ENCODE results near the gene AK8. TPM values are rescaled to one million over a fixed set of nuclear protein-coding genes. Genes with fewer than 3 reads are reported as not detected.

AK8 gene
- total RNA-seq, 1 donor from 2014 or later, result under 0.01 TPM

DNA sequence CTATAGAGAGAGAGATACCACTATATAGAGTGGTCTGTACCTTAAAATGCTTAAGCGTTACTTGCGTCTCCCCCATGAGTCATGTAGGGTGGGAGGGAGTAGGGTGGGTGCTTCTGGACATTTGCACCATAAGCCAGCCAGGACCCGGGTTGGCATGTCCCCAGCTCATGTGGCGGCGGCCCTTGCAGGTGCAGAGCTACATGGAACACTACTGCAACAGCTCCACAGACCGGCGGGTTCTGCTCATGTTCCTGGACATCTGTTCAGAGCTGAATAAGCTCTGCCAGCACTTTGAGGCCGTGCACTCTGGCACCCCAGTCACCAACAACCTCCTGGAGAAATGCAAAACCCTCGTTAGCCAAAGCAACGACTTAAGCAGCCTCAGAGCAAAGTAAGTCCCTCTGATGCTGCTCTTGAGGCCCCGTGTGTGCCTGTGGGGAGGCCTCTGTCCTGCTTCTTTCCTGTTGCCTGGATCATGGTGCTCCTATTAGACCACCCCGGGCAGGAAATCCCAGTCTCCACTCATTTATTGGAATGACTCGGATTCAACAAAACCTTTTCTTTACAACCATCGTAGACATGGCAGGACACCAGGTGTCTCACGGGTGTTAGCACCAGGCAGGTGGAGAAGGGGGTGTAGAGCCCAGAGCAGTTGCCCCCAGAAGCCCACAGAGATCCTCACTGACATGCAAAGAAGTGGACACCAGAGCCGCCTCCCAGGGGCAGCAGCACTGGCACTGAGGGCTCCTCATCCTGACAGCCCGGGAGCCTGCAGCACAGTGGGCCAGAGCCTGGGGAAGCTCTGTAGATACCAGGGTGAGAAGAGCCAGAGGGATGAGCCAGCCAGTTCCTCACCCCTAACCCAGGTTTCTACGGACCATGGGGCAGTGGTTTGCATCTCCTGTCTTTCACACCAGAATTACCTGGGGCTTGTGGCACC is 9.4 kb upstream of the AK8 start:
- no peak for DNase-seq (ENCODE audit: low read depth in 2 of 2)

DNA sequence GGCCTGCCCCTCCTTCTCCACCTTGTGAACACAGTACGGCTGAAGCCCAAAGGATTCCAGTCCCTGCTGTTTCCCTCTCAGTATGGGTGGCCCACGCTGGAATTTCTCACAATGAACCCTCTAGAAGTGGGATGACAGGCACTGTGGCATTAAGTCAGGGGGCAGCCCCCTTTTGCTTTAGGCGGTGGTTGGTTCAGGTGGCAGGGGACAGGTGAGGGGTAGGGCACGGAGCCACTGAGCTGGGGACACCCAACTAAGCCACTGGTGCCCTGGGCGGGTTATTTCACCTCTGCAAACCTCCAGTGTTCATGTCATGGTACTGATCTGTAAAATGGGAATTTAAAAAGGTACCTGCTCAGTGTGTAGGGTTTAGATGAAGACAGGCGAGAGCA is 8.2 kb upstream of the AK8 start:
- DNase-seq (ENCODE audit: low read depth in 2 of 2), result no peak

DNA sequence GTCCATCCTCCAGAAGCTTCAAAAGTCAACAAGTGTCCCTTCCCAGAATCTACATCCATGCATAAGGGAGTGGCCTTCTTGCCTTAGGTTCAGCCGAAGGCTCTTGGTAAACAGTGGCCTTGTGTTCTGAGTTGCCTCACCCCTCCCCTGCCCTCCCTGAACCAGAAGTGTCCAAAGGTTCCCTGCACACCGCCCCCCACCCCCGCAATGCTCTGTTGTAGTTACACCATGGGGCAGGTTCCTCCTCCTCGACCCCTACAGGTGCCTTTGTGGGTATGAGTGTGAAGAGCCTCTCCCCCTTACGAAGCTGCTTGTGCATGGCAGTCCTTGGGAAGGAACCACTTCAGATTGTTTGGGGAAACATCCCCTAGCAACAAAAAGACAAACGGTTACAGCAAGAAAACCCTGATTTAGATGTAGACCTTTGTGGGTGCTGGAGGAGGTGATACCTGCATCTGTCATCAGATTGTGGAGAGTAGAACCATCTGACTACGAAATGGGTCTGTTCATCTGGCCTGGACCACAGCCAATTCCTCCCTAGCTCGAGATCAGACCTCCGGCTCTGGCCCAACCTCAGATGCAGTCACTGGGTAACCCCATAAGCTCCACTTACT is 7.7 kb upstream of the AK8 start:
- no peak for DNase-seq (ENCODE audit: low read depth in 2 of 2)

DNA sequence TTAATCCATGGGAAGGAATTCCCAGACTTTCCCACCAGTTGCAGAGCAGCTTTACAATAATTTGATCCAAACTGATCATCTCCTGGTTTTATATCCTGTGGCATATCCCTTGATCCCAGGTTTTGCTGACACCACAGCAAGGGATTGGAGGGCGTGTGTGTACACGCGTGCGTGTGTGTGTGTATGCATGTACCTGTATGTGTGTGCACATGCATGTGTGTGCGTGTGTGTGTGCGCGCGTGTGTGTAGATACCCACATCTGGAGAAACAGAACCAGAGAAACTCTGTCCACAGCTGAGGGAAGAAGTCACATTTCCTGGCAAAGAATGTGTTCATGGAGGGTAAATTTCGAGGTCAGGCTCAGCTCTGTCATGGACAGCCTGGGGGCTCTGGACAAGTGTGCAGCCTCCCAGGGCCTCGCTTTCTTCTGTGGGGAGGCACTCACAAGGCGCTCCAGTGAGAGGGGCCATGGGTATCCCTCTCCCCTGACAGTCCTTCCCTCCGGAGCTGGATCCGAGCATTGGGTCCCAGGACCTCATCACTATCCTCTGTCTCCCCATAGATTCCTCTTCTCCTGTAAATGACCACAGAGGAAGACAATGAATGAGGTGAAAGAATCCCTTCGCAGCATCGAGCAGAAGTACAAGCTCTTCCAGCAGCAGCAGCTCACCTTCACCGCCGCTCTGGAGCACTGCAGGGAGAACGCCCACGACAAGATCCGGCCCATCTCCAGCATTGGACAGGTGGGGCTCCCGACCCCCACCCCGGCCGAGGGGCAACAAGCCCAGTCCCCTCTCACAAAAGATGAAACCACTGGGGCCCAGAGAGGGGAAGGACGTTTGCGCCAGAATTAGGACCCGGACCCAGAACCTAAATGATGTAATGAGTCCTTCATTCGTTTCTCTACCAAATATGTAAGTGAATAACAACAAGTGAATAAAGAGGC is 5.5 kb upstream of the AK8 start:
- DNase-seq (ENCODE audit: low read depth in 2 of 2), result no peak

DNA sequence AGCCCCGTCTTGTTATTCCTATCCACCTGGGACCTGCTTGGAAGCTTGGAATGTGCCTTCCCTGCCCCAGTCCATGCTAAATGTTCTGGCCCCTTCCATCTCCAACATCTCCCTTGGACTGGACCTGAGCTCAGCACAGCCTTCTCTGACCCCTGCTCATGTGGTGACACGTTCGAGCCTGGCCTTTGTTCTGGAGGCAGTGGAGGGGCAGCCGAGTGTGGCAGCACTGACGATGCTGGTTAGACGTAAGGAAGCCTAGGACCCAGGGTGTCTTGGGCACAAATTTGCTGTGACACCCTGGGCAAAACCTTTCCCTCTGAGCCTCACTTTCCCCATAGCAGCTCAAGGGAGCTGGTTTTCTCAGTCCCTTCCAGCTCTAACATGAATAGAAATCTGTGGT is 4.5 kb upstream of the AK8 start:
- no peak for DNase-seq (ENCODE audit: low read depth in 2 of 2)

DNA sequence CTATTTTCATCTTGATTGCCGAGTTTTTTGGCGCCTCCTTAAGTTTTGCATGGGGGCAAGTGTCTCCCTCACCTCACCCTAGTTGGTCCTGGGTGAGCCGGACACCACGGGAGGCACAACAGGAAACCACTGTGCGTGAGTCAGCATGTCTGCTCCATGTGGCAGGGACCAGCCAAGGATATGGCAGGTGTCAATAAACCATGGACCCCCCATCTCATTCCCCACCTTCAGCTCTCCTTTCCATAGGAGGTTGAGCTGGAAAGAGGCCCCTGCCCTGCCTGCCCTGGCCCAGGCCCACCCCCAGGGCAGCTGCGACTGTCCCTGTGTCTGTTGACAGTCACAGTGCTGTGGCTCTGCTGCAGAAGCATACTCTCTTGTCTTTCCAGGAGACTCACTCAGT is 3.7 kb upstream of the AK8 start:
- peak in 1 of 2 donors; percentile 20 for DNase-seq (ENCODE audit: low read depth in 2 of 2)

DNA sequence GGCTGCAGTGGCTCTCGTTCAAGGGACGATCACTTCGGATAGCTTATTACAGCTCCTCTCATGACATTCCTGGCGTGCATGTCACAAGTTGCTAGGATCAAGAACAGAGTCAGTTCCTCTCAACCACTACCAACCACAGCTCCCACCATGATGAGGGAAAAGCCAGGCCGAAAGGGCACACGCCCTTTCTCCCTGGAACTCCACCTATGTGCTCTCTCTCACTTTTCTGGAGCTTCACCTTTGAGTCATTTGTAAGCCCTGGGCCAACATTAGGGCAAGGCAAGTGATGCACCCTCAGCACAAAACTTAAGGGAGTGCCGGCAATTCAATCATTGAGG is 2.2 kb upstream of the AK8 start:
- DNase-seq (ENCODE audit: low read depth in 2 of 2), result no peak

DNA sequence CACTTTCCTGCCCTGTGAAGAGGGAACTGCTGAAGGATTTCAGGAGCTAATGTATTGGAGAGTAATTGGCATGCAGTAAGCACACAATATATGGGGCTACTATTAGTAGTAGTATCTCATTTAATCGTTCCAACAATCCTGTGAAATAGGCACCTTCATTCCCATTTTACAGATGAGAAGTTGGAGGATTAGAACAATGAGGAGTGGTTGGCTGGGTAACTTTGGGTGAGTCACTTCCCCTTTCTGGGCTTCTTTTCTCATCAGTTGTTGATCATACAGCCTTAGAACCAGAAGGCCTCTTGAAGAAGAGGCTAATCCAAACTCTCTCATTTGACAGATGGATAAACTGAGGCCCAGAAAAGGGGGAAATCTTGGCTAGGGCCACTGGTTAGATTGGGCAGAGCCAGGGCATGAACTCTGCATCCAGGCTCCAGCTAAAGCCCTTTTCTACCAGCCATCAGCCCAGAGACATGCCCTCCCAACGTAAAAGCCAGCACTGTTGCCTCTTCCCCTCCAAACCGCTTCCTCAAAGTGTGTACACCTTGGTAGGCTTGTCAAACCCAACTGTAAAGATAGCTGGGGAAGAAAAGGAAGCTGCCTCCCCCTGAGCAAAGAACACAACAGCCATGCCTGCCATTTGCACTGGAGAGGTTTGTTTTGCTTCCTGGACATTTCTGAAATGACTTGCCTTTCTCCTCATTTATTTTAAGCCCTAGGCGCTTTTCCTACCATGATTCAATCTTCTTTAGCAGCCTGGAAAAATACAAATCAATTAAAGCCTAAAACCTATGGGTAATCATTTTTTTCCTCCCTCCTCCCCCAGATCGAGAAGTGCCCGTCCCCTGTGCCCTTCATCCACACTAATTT is 1.6 kb upstream of the AK8 start:
- no peak for DNase-seq (ENCODE audit: low read depth in 2 of 2)

DNA sequence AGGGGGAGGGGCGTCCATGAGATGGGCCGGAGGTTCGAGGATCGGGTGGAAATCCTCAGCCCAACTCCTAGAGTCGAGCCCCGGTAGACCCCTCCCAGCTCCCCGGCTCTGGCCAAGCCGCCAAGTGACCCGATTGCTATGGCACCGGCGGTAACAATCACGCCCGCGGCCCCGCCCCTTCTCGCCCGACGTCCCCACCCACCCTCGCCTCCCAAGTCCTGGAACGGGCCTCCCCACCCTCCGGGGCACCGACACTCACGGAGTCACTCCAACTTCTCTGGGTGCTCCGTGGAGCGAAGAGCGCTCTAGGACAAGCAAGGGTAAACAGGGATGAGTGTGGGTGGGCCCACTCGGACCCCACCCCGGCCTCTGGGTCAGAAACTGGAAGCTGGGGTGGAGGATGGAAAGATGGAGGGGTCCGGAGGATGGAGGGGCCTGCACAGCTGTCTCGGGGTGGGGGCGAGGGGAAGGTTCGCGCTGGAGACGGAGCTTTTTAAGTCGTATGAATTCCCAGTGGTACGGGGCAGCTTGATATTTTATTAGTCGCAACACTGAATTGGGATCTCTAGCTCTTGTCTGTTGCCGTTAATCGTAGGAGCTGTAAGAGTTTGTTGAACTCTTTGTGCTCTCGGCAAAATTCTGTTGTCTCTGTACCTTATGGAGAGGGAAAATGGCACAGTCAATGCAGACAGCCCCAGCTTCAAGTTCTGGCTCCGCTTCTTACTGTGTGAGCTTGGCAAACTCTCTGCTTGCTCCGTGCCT is 792 bp upstream of the AK8 start, which contains the start of gene SPACA9:
TSS of gene SPACA9 (plus strand) at position 204 of the 762 bp plus-strand sequence. CDS start 5,050 bp downstream, outside the sequence.
- peak; percentile 52 to 71 for DNase-seq (ENCODE audit: low read depth in 2 of 2)

DNA sequence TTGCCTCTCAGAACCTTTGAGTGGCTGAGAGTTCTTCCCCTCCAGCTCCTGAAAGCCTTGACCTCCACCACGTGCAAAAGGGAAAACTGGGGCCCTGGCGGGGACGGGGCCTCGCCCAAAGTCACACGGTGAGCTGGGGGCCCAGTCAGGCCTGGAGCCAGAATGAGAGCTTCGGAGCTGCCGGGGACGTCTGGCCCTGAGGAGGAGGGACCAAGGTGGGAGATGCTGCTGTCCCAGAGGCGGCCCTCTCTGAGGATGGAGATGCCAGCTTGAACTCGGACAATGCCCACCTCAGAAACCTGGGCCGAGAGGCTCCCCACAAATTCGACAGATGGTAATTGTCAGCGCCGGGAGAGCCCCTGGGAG is 643 bp downstream of the AK8 start:
- DNase-seq (ENCODE audit: low read depth in 2 of 2), result no peak

DNA sequence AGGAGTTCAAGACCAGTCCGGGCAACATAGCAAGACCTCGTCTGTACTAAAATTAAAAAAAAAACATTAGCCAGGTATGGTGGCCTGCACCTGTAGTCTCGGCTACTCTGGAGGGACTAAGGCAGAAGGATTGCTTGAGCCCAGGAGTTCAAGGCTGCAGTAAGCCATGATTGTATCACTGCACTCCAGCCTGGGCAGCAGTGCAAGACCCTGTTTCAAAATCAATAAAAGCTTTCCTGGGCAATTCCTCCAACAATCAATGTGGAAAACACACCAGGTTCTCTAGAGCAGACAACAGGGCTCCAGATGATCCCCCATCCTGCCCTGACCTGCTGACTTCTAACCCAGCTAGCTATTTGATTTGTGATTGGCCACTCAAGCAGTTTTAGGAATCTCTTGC is 1.2 kb downstream of the AK8 start:
- no peak for DNase-seq (ENCODE audit: low read depth in 2 of 2)

DNA sequence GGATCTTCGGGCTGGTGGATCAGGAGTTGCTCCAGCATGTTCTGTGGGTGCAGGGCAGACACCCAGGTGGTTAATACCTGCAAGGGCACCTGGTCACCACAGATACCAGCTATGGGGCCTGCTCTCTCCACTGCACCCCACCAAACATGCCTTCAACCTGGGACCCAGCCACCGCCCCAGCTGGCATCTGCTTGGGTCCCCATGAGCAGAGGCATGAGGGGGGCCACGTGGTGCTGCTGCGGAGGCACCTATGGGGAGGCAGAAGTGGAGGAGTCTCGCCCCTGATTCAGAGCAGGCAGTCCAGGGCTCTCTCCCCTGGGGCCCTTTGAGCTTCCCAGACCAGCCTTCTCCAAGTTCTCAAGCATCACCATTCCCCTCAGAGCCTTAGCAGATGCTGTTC is 2.9 kb downstream of the AK8 start:
- DNase-seq (ENCODE audit: low read depth in 2 of 2), result no peak

DNA sequence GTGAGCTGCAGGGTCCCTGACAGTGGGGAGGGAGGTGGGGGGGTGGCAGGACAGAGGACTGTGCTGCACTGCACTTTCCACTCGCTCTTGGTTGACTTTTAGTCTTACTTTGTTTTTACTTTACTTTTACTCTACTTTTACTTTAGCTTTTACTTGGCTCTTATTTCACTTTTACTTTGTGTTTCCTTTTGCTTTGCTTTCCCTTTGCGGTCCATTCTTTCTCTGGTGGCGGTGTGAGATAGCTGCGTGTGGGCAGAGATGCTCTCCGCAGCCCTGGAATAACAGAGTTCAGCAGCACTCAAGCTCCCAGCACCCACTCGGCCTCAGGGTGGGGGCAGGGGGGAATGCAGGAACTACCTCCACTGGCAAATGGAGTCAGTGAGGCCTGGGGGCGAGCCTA is 4.7 kb downstream of the AK8 start:
- no peak for DNase-seq (ENCODE audit: low read depth in 2 of 2)

DNA sequence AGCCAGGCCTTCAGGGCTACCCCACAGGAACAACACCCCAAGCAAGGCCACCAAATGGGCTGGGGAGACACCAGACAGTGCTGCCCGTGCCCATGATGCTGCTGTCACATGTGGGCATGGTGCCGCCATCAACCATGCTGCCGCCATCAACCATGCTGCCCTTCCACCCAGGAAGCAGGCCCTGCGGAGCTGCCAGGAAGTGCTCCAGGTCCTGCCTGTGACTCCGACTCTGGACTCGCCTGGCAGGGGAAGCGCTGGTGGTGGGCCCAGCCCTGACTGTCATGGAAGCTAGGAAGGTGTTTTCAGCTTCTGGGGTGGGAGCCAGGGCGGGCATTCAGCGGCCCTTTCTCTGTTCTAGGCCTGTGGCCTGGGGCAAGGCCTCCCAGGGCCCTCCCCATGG is 8.8 kb downstream of the AK8 start:
- DNase-seq (ENCODE audit: low read depth in 2 of 2), result no peak

DNA sequence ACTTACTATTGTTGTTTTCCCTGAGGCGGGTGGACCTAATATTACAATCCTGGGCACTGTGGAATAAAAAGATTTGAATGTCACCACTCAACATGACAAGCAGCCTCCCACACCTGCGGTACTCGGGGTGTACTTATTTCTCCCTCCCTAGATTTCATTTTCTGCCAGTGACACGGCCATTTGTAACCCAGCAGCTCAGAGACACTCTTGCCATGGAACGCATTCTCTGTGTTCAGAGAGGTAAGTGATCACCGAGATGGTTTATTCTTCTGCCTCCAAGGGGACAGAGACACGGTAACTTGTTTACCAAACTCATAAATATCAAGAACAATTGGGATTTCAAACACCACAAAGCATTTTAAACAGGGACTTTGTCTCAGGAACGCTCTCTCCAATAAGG is 11.2 kb downstream of the AK8 start:
- no peak for DNase-seq (ENCODE audit: low read depth in 2 of 2)

DNA sequence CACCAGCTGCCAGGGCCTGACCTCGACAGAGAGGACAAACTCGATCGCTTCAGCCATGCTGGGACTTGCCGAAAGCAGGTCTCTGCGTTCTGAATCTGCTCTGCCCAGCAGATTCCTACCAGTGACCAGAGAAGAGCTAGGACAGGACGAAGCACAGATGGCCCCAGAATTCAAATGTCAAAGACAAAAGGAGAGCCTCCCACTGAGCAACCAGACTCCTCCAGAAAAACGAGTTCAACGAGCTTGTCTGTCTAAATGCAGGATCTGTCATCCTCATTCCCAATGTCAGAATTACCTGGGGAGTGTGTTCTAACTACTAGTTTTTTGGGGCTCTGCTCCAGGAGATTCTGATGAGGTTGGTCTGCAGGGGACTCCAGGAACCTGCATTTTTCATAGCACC is 13.4 kb downstream of the AK8 start:
- DNase-seq (ENCODE audit: low read depth in 2 of 2), result no peak

DNA sequence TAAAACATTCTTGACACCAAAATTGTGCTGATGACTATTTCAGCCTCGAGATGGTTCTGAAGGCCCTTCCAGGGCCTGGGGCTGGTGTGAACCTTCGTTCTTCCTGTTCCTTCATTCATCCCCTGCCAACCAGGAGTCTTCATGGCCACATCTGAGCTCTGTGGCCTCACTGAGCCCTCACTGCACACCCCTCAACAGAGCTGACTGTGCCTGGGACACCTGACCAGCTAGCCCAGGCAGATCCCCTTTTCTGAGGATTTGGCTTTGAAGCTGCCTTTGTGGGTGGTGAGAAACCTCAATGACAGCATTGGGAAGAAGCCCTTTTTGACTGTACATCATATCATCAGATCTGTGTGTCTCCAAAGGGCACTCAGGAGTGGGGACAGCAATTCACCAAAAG is 13.8 kb downstream of the AK8 start:
- DNase-seq (ENCODE audit: low read depth in 2 of 2), result no peak

DNA sequence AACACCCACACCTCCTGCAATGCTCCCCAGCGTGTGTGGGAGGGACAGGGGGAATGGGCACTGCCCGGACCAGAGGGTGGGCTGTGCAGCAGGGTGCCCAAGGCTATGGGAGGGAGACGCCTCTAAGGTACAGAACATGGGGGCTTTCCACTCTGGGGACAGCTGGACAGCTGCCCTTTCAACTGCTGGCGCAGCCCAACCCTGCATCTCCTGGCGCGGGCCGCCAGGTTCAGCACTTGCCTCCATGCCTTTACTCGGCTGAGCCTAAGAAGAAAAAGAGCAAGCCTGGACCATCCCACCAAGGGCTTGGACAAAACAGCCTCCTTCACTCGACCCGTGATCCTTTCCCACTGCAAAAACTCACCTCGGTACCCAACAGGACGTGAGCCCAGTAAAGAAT is 15.0 kb downstream of the AK8 start:
- no peak for DNase-seq (ENCODE audit: low read depth in 2 of 2)

DNA sequence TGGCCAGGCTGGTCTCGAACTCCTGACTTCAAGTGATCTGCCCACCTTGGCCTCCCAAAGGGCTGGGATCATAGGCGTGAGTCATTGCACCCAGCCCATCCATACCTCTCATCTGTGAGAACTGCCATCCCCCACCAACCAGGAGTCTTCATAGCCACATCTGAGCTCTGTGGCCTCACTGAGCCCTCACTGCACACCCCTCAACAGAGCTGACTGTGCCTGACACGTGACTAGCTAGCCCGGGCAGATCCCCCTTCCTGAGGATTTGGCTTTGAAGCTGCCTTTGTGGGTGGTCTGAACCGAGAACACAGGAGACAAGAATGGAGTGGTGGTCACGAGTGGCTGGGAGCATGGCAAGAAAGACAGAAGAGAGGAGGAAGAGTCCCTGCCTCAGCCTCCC is 15.6 kb downstream of the AK8 start:
- no peak for DNase-seq (ENCODE audit: low read depth in 2 of 2)

DNA sequence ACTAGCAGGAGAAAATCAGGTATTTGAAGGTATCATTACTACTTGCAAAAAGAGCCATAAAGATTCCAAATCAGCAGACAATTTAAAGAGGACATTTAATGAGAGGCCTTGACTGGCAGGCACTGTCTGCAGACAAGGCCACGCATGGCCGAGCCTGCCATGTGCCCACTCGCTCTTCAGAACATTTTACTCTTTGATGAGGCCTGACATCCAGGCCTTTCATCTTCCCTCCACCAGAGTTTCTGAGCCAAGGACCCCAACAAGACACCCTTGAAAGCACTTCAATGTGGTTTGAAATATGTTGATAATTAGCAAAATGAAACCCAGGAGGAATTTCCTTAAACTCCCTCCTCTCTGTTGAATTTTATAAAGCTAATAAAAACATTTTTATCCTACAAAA is 16.4 kb downstream of the AK8 start:
- DNase-seq (ENCODE audit: low read depth in 2 of 2), result no peak

All from lung microvascular endothelial cell (primary cell).